Fibroblast of skin of back (primary cell): ENCODE data around the gene IZUMO1R. TPM values are rescaled to one million over a fixed set of nuclear protein-coding genes. Genes with fewer than 3 reads are reported as not detected.
"Not testable (repeated sequence)": the region's sequence is repeated elsewhere in the genome, so short reads cannot be mapped to it uniquely, and the experiment has no call there.

Source experiments
- DNase-seq: peaks from one replicate; pipeline ENCODE4 v3.0.0-alpha.2; 2013
- polyA plus RNA-seq, 2 experiments: library from polyadenylated mRNA; unstranded; fragments of 120-200 nt; gene quantifications; one replicate each; pipeline ENCODE4 v1.2.1, GENCODE V29; 2013; ENCODE audit not compliant: insufficient read length in 2 of 2

The IZUMO1R gene
- polyA plus RNA-seq (2013, experiment 1 of 2; ENCODE audit: insufficient read length) = not detected
- not detected for polyA plus RNA-seq (2013, experiment 2 of 2; ENCODE audit: insufficient read length)

DNA sequence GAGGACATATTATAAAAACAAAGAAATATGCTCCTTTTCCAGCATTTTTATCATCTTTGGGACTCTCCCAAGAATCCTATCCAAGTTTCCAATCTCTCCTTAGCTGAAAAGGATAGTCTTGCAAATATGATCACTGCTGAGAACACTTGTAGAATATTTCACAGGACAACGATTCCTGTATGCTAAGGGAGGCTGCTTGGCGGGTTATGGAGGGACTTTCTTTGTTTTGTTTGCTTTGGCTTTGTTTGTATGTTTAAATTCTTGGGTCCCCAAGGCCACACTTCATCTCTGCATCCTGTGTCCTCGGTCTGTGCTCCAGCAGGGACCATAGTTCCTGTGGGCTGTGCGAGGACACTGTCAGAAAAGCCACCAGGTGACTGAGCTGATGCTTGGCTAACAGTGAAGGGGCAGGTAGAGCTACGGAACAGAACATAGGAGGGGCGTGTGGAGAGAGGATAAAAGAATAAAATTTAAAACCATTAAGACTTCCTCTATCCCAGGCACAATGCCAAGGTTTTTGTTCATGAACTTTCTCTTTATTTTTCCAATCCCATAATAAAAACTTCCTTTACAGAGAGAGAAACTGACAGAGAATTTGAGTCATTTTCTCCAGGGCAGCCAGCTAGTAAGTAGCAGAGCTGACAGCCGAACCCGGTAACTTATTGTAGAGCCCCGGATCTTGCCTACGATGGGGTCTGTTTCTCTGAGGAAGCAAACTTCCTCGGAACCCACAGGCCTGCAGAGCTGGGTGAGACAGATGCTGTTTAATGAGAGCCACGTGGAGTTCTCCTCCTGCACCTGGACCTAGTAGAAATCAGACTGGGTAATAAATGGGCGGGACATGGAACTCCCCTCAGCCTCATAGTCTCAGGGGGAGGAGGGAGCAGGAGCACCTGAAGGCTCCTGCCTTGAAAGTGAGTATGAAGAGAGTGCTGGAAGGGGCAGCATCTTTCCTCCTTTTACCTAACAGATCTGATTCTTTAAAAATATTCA lies at the start of gene IZUMO1R:
TSS of gene IZUMO1R (plus strand) at position 615 of the 993 bp plus-strand sequence. CDS start 1,057 bp downstream, outside the sequence.
- no peak for DNase-seq

GRCh38 chr11:94271885-94272372 lies 32.5 kb upstream of the IZUMO1R start:
- no peak for DNase-seq

DNA sequence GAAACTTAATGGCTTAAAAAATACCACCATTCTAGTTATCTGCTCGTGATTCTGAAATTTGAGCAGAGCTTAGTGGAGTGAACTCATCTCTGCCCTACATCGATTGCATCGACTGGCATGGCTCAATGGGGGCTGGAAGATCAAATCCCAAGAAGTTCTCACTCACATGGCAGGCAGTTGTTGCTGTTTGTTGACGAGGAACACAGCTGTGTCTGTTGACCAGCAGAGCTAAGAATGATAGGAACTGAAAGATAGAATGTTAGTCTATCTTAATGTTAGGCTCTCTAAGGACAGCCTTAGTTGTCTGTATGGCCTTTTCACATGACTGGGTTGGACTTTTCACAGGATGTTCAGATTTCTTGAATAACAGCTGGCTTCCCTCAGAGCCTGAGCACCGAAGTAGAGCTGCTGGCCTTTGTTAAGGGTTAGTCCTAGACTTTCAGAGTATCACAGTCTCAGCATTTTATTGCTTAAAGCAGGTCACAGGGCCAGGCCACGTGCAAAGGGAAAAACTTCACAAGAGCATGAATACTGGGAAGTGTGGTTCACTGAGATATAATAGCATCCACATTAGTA lies 31.6 kb upstream of the IZUMO1R start:
- no peak for DNase-seq

GRCh38 chr11:94275961-94276360 lies 28.4 kb upstream of the IZUMO1R start:
- no peak for DNase-seq

DNA sequence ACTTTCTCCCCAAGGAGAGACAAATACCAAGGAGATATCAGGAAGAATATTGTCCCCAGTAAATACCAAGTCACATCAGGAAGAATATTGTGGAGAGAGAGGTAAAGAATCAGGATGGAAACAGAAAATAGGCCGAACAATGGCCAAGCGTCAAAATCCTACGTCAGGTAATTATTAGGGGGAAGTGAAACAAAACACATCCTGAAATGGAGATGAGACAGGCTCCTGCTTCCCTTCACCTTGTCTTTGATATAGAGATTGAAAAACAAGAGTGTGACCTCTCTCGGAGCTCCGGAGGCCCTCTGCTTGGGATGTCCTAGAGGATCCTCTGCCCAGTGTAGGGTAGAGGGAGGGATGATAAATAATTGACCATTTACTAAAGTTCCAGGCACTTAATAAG lies 27.4 kb upstream of the IZUMO1R start:
- no peak for DNase-seq

GRCh38 chr11:94278207-94278606 lies 26.2 kb upstream of the IZUMO1R start:
- DNase-seq = not testable (repeated sequence)

GRCh38 chr11:94279996-94280395 lies 24.4 kb upstream of the IZUMO1R start:
- no peak for DNase-seq

- no peak for DNase-seq
Measured at GRCh38 chr11:94281324-94281723, 23.1 kb upstream of the IZUMO1R start.

GRCh38 chr11:94283678-94284077 lies 20.7 kb upstream of the IZUMO1R start:
- DNase-seq = no peak

DNA sequence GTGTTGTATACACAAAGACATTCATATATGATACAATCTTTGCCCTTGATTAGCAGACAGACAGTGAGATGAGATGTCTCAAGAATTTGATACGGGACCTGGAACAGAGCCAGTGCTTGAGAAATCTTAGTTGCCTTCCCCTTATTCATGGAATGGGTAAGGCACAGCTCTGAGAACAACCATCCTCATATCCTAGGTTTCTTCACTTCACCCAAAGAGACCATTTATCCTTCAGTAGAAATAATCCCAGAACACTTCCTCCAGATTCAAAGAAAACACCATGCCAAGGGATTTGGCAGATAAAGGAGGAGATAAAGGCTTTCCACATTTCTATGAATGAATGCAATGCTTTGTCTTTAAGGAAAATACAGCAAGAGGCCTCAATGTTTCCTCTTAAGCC lies 8.8 kb upstream of the IZUMO1R start:
- no peak for DNase-seq

GRCh38 chr11:94297985-94298576 lies 6.3 kb upstream of the IZUMO1R start:
- DNase-seq = no peak

- DNase-seq = no peak
Measured at GRCh38 chr11:94302776-94303175, 1.6 kb upstream of the IZUMO1R start.

- DNase-seq = peak; percentile 20
Measured at GRCh38 chr11:94305146-94305545, 766 bp downstream of the IZUMO1R start.

DNA sequence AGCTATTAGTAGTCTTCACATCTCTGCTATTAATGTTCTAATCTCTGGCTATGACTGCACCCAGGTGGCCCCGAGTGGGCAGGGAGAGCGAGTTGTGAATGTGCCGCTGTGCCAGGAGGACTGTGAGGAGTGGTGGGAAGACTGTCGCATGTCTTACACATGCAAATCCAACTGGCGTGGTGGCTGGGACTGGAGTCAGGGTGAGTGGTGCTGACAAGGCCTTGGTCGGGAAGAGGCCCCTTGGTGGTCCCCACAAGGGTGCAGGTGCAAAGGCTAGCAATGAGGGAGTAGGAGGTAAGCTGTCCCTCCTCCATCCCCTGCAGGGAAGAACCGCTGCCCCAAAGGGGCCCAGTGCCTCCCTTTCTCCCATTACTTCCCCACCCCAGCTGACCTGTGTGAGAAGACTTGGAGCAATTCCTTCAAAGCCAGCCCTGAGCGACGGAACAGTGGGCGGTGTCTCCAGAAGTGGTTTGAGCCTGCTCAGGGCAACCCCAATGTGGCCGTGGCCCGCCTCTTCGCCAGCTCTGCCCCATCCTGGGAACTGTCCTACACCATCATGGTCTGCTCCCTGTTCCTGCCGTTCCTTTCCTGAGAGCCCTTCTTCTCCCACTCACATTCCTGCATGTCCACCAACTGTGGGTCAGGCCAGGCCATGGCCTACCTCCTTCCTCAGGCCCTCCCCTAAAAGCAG lies 2.9 kb downstream of the IZUMO1R start:
- no peak for DNase-seq

- DNase-seq = no peak
Measured at GRCh38 chr11:94308024-94308423, 3.6 kb downstream of the IZUMO1R start.

DNA sequence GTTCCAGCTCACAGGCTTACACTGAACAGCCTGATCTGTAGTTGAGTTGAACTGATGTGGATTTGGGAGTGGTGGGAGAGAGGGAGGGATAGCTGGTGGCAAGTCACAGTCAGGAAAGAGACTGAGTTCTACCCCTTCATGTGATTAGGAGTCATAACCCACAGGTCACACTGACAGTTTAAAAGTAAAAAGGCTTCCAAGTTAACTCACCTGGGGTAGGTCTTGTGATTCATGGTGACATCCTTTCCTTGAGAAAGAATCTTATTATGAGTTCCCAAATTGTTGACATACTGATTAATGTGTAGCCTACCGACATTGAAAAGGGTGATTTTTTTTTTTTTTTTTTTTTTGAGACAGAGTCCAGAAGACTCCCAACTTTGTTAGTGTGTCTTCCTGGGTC lies 5.4 kb downstream of the IZUMO1R start:
- no peak for DNase-seq

GRCh38 chr11:94310191-94310875 lies 6.0 kb downstream of the IZUMO1R start:
- no peak for DNase-seq

- DNase-seq = no peak
Measured at GRCh38 chr11:94312339-94312738, 8.0 kb downstream of the IZUMO1R start.

DNA sequence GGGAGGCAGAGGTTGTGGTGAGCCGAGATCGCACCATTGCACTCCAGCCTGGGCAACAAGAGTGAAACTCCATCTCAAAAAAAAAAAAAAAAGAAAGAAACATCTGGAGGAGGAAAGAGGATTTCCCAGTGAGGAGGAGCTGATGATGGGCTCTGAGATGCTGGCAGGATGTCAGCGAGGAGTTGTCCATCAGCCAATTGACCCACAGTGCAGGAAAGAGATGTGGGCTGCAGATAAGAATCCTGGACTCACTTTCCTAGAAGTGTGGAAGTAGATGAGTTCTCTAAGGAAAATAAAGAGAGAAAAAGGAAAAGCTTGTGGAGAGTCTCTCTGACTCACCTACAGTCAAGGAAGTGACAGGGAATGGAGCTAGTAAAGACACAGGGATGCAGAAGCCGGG lies 9.7 kb downstream of the IZUMO1R start:
- DNase-seq = no peak

GRCh38 chr11:94315664-94316063 lies 11.3 kb downstream of the IZUMO1R start:
- no peak for DNase-seq

GRCh38 chr11:94322501-94322900 lies 18.1 kb downstream of the IZUMO1R start:
- no peak for DNase-seq

DNA sequence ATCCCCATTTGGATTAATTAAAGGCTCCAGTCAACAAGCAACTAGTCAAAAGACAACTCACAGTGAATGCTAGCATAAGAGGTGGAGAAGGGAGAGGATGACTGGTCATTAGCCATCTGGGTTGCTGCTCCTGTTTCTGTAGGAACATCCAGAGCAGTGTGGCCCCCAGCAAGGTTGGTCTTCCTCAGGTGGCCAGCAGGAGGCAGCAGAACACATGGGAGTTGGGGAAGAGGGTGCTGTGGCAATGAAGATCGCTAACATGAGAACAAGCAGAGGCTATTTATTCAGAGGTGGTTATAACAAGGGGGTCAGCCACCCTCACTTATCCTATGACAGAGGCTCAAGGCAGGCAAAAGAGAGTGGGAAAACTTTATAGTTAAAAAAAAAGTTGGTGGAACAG lies 21.3 kb downstream of the IZUMO1R start:
- DNase-seq = peak; percentile 6
